ENCODE data around the gene PSMB8.

PSMB8 gene

DNA sequence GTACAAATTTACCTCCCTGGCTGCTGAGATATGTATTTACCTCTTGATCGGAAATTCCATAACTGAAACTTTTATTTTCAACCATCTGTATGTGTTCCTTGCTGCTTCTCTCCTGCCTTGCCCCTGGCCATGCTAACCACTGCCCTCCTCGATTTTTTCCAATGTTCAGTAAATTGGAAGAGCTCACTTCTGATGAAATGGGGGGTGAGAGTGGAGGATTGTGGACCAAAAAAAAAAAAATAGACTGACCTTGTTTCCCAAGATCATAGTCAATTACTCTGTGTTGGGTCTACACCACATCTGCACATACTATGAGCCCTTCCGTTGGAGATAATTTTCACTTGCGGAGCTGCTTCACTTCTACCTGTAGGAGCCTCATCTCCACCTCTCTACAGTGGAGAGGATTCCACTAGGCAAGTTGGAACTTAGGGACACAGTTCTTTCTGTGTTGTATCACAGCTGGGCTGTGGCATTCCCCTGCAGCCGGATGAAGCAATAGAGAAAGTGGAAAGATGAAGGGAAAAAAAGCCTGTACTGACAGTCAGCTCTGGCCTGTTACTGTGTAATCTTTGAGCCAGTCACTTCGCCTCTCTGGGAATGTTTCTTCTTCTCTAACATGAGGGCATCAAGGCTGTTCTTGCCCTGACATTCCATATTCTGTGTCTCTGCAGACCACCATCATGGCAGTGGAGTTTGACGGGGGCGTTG lies 11.8 kb upstream of the PSMB8 start:
- no peak for DNase-seq

DNA sequence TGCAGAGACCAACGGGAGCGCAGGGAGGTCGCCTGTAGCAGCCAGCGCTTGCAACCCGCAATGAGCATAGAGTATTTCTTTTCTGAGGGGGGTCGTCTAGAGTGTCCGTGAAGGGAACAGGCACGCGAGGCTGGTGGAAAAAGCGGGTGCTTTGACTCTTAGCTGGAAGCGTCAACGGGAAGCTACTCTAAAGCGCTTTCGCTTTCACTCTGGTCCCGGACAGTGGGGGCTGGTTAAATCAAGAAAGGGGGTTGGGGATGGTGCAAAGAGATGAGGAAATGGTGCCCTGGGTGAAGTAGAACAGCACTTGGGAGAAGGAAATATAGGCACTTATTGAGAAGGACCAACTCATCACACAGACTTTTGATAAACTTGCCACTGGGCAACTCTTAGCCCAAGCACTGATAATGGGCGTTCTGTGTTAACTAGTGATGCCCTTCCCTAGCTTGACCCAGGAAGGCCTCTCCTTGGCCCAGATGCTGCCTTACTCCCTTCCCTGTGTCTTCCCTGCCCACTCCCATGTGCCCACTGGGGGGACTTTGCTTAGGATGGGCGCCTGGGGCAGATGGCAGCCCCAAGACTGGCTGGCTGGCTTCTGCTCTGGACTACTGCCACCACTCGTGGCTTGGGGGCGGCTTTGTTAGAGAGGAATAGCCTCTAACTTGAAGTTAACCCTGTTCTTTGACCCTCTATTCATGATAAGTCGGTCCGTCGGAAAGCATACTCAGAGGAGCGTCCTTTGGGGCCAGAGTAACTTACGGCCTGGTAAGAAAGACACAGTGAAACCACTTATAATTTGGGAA lies 10.7 kb upstream of the PSMB8 start:
- peak in 1 of 2 experiments; percentile 43 for DNase-seq

DNA sequence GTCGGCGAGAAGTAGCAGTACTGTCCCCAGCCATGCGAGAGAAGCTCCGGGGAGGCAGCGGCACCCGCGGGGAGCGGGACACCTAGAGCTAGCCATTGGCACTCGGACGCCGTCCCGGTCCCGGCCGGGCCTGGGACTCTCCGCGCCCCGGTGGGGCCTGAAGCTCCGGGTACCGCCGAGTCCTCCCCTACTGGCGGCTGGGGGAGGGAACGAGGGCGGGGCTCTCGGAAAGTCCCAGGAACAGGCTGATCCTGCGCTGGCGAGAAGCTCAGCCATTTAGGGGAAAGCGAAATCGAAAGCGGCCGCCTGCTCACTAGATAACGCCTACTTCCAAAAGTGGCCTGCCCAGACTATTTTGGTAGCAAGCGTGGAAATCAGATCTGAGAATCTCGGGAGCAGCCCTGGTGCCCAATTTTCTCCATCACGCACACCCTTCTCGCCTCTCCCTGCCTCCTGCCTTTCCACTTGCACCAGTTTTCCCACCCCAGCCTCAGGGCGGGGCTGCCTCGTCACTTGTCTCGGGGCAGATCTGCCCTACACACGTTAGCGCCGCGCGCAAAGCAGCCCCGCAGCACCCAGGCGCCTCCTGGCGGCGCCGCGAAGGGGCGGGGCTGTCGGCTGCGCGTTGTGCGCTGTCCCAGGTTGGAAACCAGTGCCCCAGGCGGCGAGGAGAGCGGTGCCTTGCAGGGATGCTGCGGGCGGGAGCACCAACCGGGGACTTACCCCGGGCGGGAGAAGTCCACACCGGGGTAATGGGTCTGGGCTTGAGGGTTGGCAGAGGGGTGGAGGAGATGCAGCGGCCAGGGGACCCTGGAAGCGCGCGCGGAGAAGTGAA lies 9.9 kb upstream of the PSMB8 start, which contains the start of the genes PSMB9 and TAP1:
Gene PSMB9 (plus strand): TSS at position 652 of the 835 bp plus-strand sequence. CDS start 38 bp downstream, at position 690.
Gene TAP1 (minus strand): TSS at position 164 of the 835 bp plus-strand sequence. CDS start 68 bp downstream, at position 96.
- peak; percentile 84 to 93 for DNase-seq

DNA sequence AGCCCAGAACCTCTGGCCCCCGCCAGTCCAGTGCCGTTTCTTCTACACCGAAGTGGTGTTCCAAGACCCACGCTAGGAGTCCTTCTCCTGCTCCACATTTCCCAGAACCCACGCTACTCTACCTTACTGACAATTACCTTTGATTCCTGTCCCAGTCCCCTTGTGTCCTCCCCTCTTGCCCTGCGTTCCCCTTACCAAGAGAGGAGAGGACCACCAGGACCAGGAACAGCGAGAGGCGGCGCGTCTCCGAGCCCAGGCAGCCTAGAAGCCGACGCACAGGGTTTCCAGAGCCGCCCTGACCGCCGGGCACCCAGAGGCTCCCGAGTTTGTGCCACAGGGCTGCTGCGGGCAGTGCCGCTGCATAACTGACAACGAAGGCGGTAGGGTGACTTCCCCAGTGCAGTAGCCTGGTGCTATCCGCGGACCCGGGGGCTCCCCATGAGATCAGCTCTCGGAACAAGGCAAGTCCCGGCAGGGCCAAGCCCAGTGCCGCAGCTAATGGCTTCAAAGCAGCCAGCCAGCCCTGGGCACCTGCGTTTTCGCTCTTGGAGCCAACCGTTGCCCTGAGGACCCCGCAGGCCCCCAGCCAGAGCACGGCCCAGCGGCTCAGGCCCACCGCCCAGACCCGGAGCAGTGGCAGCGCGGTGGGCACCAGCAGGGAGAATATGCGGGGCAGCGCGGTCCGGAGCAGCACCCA lies 9.1 kb upstream of the PSMB8 start:
- no peak for DNase-seq

DNA sequence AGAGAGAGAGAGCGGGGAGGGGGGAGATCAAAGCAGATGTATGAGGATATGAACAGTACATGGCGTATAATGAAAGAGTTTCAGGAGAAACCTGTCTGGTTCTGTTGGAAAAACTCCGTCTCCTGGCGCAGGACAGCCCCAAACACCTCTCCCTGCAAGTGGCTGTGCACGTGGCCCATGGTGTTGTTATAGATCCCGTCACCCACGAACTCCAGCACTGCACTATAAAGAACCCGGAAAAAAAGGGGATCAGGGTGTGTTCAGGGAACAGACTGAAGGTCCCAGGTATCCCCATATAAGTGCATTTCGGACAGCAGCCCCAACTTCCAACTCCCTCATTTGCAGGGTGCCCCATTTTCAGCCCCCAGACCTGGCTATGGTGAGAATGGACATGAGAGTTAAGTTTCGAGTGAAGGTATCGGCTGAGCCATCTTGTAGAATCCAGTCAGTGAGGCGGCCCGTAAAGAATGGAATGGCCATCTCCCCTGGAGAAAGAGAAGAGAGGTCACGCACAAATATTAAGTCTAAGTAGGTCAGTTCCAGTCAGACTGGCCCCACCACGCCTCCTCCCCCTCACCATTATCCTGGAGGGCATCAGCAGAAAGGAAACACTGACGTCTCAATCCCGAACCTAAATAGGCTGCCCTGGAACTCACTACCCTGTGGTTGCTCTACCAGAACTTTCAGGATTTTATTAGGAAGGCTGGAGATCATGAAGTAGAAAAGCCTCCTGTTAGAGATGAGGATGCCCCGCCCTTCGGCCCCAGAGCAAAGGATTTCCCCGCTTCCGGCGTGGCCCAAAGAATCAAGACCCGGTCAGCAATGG lies 8.4 kb upstream of the PSMB8 start:
- DNase-seq = no peak

DNA sequence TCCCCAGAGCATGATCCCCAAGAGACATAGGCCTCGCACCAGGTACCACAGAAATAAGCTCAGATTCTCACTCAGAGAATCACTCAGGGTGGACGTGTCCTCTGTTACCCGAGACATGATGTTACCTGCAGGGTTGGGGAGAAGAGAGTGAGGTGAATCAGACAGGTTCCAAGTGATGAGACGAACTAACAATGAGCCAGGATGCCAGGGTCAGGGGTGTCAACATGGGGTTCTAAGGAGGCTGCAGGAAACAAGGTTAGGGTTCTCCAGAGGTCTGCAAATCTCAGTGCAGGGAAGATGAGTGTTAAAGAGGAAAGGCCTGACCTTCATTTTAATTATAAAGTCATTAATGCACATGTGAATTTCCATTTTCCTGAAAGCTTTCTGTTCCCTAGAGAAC lies 7.2 kb upstream of the PSMB8 start:
- DNase-seq = no peak

DNA sequence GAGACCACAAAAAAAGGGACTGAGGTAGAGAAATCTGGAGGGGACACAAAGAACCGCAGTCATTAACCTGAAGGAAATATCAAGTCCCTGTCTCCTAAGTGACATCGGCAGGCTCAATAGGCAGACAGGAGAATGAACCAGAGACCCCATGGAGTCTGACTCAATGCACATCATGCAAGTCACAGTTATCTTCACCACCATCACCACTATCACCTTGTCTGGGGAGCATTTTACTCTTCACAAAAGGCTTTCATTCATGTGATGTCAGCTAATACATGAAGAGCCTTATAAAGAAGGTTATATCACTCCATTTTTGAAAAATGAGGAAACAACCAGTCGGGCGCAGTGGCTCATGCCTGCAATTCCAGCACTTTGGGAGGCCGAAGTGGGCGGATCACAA lies 5.3 kb upstream of the PSMB8 start:
- no peak for DNase-seq

DNA sequence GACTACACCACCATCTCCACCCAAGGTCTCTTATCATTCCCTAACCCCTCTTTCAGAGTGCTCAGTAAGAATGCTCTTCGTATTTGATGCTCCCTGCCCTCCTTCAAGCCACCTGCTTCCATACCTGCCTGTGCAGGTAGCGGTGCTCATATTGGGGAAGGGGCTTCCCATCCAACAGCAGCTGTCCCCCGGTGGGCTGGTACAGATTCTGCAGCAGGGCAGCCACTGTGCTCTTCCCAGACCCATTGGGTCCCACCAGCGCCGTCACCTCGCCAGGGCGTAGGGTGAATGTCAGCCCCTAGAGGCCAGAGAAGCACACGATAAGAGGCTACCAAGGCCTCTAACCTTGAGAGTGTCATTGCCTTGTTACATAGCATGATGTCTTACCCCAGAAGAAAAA lies 3.9 kb upstream of the PSMB8 start:
- DNase-seq = no peak

DNA sequence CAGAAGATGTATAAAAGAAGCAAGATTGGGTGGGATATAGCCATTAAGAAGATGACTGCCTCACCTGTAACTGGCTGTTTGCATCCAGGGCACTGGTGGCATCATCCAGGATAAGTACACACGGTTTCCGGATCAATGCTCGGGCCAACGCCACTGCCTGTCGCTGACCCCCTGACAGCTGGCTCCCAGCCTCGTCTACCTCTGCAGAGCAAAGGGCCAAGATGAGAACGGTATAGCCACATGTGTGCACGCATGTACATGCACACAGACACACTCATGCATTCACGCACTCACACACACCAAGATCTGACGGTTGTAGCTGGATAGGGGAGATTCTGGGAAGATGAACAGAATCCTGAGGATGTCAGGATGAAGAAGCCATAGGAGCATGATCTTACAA lies 3.2 kb upstream of the PSMB8 start:
- DNase-seq = no peak

DNA sequence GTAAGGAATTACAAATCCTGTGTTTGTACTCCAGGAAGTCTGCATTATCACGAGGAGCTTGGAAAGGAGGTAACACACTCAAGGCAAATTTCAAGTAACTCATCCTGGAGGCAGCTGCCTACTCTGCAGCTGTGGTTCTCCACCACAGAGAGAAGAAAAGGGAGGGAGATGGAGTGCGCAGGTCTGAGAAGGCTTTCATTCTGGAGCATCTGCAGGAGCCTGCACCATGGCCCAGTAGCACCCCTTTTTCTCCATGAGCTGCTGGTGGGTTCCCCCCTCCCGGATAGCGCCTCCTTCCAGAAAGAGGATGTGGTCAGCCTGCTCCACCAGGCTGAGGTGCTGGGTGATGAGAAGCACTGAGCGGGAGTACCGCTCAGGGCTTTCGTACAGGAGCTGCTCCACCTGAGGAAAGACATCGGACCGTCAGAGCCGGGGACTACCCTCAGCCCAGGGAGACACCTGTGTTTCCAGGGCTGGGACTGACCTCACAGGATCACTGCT lies 1.6 kb upstream of the PSMB8 start:
- no peak for DNase-seq

DNA sequence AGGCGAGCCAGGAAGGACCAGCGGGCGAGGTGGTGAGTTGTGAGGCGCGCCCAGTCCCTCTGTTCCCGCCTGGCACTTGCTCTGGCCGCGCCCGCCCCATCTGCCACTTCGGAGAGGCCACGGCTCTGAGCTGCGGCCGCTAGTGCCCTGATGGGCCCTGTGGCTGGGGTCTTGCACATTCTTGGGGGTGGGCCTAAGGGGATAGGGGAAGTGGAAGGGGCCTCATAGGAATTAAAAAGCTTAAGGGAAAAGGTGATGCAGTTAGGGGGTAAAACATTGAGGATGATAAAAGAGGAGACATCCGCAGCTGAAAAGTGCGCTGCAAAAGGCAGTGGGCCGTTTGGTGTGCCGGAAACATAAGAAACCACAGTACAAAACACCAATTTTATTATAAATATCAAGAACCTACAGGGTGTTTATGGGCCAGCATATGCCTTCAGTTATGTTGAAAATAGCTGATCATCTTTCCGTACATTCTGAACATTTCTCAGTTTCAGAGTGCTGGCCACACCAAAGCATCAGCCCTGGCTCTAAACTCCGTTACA lies 1.1 kb upstream of the PSMB8 start:
- no peak for DNase-seq

DNA sequence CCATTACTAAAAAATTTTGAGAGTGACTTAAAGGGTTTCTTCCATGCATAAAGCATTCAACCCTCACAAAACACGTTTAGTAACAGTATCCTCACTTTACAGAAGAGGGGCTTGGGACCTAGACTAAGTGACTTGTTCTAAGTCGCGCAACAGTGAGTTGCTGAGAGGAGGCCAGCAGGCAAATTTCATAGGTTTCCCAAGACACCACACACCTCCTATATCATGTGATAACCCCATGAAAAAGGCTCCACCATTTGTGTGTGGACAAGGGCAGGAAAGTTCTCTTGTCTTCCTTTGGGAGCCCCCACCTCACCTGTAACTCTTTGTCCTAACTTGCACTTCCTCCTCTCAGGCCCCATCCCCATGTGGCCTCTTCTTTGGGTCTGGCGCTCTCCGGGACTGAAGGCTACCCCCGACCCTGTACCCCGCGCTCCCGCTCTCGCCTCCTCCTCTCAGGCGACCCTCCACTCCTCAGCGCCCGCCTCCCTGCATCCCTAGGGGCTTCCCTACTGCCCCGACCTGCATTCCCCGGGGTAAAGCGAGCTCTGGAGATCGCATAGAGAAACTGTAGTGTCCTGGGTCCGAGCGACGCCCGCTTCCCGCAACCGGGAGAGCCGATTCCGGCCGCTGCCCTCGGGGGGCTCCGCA lies 392 bp downstream of the PSMB8 start:
- DNase-seq = no peak

DNA sequence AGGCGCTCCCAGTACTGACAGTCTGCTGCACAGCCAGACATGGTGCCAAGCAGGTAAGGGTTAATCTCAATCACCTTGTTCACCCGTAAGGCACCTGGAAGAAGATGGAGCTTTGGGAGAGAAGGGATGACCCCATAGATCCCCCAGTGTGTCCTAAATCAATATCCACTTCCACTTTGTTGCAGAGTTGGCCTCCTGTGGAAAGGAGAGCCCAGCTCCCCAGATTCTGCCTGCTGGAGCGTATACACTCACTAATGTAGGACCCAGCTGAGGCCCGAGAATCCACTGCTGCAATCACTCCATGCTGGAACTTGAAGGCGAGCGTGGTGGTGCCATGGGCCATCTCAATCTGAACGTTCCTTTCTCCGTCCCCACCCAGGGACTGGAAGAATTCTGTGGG lies 1.2 kb downstream of the PSMB8 start:
- DNase-seq = no peak

DNA sequence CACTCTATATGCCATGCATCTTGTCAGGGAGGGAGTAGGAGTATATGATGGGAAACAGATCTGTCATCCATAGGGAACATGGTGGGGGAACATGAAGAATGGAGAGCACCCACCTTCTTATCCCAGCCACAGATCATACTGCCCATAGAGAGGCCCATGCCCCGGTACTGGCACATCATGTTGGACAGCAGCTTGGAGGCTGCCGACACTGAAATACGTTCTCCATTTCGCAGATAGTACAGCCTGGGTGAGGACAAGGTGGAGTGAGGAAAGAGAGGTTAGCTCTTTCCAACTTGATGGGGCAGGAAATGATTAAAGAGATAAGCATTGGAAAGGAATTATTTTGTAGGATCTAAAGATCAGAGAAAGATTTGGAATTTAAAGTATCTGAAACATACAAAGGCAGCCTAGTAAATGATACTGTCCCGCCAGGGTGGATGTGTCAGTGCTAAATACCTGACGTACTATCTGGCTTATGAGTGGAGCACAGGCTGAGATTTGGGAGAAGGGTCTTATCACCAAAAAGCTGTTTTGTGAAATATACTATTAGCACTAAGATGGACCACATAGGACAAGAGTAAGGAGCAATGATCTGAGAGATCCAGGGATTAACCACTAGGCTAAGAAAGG lies 1.7 kb downstream of the PSMB8 start:
- DNase-seq = no peak

DNA sequence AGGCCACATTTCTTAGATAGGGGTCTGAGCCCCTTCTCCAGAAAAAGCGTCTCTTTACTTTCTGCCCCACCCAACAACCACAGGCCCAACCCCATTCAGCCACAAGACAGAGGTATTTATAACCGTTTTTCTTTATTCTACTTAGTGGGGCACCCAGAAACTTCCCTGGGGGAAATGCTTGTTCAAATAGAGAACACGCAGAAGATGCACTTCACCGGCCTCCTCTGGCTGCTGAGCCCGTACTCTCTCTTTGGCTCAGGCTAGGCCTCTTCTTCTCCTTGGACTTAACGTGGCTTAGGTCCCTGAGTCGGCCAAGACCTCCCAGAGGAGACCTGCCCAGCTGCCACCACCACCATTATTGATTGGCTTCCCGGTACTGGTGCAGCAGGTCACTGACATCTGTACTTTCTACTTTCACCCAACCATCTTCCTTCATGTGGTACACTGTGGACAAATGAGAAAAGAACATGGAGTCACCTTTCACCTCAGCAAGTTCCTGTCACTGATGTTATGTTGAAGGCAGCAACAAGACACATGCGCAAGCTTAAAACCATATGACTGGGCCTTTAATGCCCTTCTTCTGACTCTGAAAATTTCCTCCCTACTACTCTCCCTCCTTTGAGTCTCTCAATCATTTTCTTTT lies 3.1 kb downstream of the PSMB8 start:
- DNase-seq = no peak

DNA sequence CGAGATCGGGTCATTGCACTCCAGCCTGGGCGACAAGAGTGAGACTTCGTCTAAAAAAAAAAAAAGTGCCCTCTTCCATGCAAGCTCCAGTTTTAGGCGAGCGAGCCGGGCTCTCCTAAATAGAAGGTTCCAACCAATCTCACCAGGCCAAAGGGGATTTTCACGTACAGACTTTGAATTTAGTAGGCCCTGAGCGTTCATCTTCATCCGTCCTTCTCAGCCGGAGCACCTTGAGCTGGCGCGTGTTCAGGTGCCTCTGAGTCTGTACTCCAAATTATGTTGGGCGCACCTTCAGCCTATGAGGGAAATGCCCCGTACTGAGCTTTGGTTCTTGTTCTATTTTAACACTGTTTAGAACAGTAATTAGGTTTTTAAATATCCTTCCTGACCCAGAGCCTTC lies 4.5 kb downstream of the PSMB8 start:
- DNase-seq = no peak

DNA sequence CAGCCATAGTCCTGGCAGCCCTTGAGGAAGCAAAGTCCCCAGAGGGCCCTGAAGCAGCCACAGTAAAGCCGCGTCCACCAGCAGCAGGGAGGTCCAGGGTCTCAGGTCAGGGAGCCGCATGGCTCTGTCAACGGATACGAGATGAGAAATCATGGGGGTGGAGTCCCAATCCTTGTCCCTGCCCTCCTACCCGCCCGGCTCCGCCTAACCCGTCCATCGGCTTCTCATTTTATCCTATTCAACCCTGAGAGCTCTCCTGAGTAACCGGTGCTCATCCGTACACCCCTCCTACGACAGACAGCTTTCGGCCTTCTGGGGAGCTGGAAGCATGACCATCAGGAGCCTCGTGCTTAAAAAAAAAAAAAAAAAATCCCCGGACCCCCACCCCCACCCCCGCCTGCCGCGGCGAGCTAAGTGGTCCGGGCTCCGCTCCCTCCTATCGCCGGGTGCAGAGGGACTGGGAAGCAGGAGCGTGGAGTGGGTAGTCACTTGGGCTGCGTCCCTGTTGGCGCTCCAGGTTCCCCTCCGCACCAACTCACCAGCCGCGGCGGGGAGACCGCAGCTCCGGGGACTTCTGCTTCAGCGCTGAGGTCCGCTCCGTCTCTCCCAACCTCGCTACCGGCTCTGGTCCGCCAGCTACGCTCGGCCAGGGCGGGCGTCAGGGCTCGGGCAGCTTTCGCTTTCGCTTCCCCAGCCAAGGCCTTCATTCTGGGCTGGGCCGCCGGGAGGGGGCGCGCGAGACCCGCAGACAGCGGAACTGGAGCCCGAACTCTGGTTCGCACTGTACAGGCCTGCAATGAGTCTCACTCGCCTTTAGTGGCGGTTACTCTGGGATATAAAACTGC lies 5.5 kb downstream of the PSMB8 start, which contains the start of gene TAP2:
Gene TAP2 (minus strand): TSS at position 626 of the 845 bp plus-strand sequence. CDS start 506 bp downstream, at position 120.
- peak; percentile 65 to 85 for DNase-seq

DNA sequence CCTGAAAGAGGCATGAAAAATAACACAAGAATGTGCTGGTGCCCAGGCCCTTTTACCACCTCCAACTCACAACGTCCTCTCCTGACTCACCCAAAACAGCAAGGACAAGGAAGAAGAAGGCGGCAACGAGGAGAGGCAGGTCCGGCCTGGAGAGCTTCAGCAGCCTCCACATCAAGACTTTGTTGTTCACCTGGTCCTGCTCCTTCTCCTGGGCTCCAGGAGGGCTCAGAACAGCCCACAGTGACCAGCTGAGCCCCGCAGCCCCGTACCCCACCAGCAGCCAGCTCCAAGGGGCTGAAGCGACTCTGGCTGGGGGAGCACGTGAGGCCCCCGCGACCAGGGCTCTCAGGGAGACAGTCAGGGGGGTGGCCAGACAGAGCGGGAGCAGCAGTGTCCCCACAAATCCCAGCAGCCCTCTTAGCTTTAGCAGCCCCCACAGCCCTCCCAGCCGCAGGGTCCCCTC lies 6.2 kb downstream of the PSMB8 start:
- no peak for DNase-seq
